ENCODE results near the gene FFAR4.

The FFAR4 gene

DNA sequence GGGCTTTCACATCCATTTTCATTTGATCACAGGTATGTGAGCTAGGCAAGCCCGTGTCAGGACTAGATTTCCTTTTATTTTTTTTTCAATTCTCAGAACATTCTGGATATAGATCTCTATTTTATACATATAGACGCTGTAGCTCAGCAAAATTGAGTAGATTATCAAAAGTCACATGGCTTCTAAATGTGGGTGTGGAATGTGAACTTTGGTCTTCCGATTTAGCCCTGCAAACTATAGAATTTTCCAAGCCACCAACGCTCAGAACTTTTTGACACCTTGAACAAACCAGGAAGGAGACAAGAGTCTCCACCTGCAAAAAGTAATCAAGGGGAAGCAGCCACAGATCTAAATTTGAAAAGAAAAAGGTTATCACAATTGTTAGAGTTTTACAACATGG lies 15.9 kb upstream of the FFAR4 start:
- H3K4me3 ChIP-seq (ENCODE audit: insufficient read depth, low read depth, low read length) = no peak overlapping the region
- WGBS, 2 experiments = 92 to 98% methylated on average over 3 to 4 of the region's 4 CpGs
- no peaks in the 10 kb centered on the region for H3K36me3 ChIP-seq (ENCODE audit: control insufficient read depth, insufficient read depth, low read length)
- H3K27me3 ChIP-seq (ENCODE audit: control insufficient read depth, insufficient read depth, low read length, poor library complexity, severe bottlenecking) = no peaks in the 10 kb centered on the region
- no peaks in the 10 kb centered on the region for H3K4me1 ChIP-seq (ENCODE audit: control insufficient read depth, insufficient read depth, low read length)
- H3K27ac ChIP-seq (ENCODE audit: insufficient read depth, low read depth, low read length, poor library complexity, severe bottlenecking) = no peak overlapping the region
- H3K9me3 ChIP-seq (ENCODE audit: control insufficient read depth, low read length) = no peaks in the 10 kb centered on the region

DNA sequence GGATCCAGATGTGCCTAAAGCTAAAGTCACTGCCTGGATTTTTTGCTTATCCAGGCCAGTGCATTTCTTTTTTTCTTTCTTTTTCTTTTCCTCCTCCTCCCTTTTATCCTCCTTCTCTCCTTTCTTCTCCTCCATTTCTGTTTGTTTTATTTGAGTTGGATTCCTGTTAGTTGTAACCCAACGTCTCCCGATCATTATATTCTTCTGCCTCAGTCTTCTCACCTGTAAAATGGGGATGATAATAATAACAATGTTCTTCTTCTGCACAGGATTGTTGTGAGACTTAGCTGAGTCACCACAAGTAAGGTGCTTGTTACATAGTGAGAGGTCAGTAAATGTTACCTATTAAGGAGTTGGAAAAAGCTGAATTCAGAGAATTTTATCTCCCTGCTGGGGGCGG lies 13.7 kb upstream of the FFAR4 start:
- H3K36me3 ChIP-seq (ENCODE audit: control insufficient read depth, insufficient read depth, low read length) = no peaks in the 10 kb centered on the region
- H3K9me3 ChIP-seq (ENCODE audit: control insufficient read depth, low read length) = no peaks in the 10 kb centered on the region
- H3K4me3 ChIP-seq (ENCODE audit: insufficient read depth, low read depth, low read length) = no peak overlapping the region
- H3K27me3 ChIP-seq (ENCODE audit: control insufficient read depth, insufficient read depth, low read length, poor library complexity, severe bottlenecking) = no peaks in the 10 kb centered on the region
- H3K4me1 ChIP-seq (ENCODE audit: control insufficient read depth, insufficient read depth, low read length) = no peaks in the 10 kb centered on the region
- no peak overlapping the region for H3K27ac ChIP-seq (ENCODE audit: insufficient read depth, low read depth, low read length, poor library complexity, severe bottlenecking)
- 98 to 100% methylated on average over 3 of the region's 3 CpGs for WGBS, 2 experiments

DNA sequence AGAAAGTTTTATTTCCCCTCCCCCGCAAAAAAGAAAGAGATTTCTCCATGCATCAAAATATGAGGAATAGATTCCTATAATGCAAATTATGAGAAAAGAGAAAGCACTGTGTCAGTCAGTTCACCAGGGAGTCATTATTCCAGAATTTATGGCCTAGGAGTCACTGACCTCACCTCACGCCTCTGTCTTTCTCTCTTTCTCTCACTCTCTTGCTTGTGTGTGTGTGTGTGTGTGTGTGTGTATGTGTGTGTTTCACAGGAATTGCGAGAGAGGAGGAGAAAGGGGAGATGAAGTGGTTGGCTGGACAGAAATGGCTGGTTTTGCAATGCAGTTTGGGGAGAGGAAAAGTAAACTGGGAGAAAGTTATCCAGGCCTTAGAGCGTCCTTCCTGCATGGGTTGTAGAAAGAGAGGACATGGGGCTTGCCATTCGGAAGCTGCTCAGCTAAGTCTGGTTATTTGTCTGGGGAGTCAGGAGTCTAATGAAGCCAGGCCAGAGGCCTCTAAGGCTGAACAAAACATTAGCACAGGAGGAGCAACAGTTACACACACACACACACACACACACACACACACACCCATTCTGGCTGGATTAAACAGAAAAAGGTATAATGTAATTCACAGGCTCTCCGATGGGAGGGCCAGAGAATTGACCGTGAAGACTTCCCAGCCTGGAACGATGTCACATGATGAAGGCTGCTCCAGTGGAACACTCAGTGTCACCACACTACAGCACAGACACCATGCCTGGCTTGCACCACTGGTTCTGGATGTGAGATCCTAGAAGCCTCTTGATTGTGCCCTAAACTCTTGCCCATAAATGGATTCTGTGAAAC lies 12.8 kb upstream of the FFAR4 start:
- Histone ChIP-seq H3K9me3 (ENCODE audit: control insufficient read depth, low read length) (no peaks in the 10 kb centered on the region), H3K27ac (ENCODE audit: insufficient read depth, low read depth, low read length, poor library complexity, severe bottlenecking) (no peak overlapping the region), H3K27me3 (ENCODE audit: control insufficient read depth, insufficient read depth, low read length, poor library complexity, severe bottlenecking) (no peaks in the 10 kb centered on the region), H3K4me3 (ENCODE audit: insufficient read depth, low read depth, low read length) (no peak overlapping the region), H3K4me1 (ENCODE audit: control insufficient read depth, insufficient read depth, low read length) (no peaks in the 10 kb centered on the region), H3K36me3 (ENCODE audit: control insufficient read depth, insufficient read depth, low read length) (no peaks in the 10 kb centered on the region)
- whole genome bisulfite sequencing, 2 experiments = 88 to 90% methylated on average over 6 to 8 of the region's 8 CpGs

DNA sequence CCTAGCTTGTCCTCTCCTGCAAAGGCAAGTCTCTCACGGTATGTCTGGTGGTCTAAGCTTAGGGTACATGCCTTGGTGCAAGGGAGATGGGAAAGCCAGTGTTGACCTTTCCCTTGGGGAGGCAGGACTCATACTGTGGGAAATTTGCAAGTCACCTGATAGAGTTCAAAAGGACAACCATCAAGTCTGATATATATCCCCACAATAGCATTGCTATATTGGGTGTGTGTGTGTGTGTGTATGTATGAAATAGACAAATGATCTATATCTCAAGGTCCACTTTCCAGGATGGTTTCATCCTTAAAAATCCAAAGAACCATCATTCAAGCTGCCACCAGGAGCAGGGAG lies 12.2 kb upstream of the FFAR4 start:
- Histone ChIP-seq H3K9me3 (ENCODE audit: control insufficient read depth, low read length) (no peaks in the 10 kb centered on the region), H3K27ac (ENCODE audit: insufficient read depth, low read depth, low read length, poor library complexity, severe bottlenecking) (no peak overlapping the region), H3K36me3 (ENCODE audit: control insufficient read depth, insufficient read depth, low read length) (no peaks in the 10 kb centered on the region), H3K27me3 (ENCODE audit: control insufficient read depth, insufficient read depth, low read length, poor library complexity, severe bottlenecking) (no peaks in the 10 kb centered on the region), H3K4me1 (ENCODE audit: control insufficient read depth, insufficient read depth, low read length) (no peaks in the 10 kb centered on the region), H3K4me3 (ENCODE audit: insufficient read depth, low read depth, low read length) (no peak overlapping the region)
- WGBS, 2 experiments = 93 to 95% methylated on average over 1 of the region's 1 CpG

DNA sequence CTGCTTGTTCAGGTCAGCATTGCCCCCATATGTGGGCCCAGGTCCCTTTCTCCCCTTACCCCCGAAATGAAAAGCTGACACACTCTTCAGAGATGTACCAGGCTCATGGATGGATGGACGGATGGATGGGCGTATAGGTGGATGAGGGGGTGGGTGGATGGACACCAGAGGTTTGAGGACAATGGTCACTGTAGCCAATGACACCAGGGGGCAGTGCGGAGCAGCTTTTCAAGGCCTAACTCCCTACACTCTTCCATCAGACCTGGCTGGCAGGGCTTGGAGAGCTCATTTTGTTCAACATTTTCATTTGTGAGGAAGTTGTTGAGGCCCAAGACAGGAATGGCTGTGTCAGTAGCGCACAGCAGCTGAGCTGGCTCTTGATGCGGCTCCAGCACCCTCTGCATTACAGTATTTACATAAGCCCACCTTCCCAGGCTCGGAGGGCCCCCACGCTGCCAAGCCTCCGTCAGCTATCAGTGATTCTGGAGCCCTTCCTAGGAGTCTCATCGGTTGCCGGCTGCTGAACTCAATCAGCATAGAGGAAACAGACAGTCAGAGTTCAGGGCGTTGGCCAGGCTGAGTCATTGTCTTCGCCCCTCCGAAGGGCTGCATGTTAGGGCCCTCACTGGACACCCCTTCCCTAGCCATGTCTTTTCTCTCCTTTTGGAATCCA lies 11.6 kb upstream of the FFAR4 start:
- 50 to 52% methylated on average over 14 of the region's 14 CpGs for WGBS, 2 experiments
- H3K4me1 ChIP-seq (ENCODE audit: control insufficient read depth, insufficient read depth, low read length) = no peaks in the 10 kb centered on the region
- no peaks in the 10 kb centered on the region for H3K27me3 ChIP-seq (ENCODE audit: control insufficient read depth, insufficient read depth, low read length, poor library complexity, severe bottlenecking)
- H3K9me3 ChIP-seq (ENCODE audit: control insufficient read depth, low read length) = no peaks in the 10 kb centered on the region
- no peak overlapping the region for H3K27ac ChIP-seq (ENCODE audit: insufficient read depth, low read depth, low read length, poor library complexity, severe bottlenecking)
- H3K4me3 ChIP-seq (ENCODE audit: insufficient read depth, low read depth, low read length) = no peak overlapping the region
- H3K36me3 ChIP-seq (ENCODE audit: control insufficient read depth, insufficient read depth, low read length) = no peaks in the 10 kb centered on the region

DNA sequence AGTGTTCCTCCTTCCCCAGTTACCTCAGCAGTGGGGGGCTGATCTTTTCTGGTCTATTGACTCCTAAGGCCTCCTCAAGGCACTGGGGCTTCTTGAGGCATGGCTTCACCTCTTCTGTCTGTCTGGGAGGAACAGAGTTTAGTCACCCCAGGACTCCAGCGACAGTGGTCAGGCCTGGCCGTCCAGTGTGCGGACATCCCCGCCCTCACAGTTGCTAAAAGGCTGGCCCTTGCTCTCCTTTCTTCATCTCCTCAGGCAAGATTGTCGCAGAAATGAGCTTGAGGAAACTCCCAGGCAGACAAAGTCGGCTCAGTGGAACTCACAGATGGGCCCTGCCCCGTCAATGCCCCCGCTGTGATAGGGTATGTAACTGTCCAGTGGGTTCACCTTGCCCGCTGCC lies 7.0 kb upstream of the FFAR4 start:
- 93 to 95% methylated on average over 9 of the region's 9 CpGs for WGBS, 2 experiments
- no peaks in the 10 kb centered on the region for H3K4me1 ChIP-seq (ENCODE audit: control insufficient read depth, insufficient read depth, low read length)
- no peaks in the 10 kb centered on the region for H3K27me3 ChIP-seq (ENCODE audit: control insufficient read depth, insufficient read depth, low read length, poor library complexity, severe bottlenecking)
- no peaks in the 10 kb centered on the region for H3K9me3 ChIP-seq (ENCODE audit: control insufficient read depth, low read length)
- no peak overlapping the region for H3K4me3 ChIP-seq (ENCODE audit: insufficient read depth, low read depth, low read length)
- no peaks in the 10 kb centered on the region for H3K36me3 ChIP-seq (ENCODE audit: control insufficient read depth, insufficient read depth, low read length)
- no peak overlapping the region for H3K27ac ChIP-seq (ENCODE audit: insufficient read depth, low read depth, low read length, poor library complexity, severe bottlenecking)

DNA sequence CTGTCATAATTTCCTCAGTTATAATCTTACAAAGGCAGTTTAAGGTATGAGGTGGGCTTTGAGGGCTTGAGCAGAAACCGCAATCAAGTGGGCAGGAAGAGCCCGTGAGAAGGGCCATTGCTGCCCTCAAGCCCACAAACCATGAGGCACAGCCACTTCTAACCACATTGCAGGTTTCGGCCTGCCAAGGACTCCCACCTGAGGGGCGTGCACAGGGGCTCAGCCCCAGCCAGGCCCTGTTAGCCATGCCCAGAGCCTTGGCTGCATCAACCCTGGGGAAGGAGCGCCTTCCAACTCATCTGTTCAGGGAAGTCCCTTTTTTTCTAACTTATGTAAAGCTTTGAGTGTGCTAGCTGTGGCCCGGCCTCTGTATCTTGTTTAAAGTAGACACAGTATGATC lies 5.9 kb upstream of the FFAR4 start:
- Histone ChIP-seq H3K4me3 (ENCODE audit: insufficient read depth, low read depth, low read length) (no peak overlapping the region), H3K4me1 (ENCODE audit: control insufficient read depth, insufficient read depth, low read length) (no peaks in the 10 kb centered on the region), H3K27me3 (ENCODE audit: control insufficient read depth, insufficient read depth, low read length, poor library complexity, severe bottlenecking) (peaks cover 6% of the 10 kb centered on the region), H3K9me3 (ENCODE audit: control insufficient read depth, low read length) (no peaks in the 10 kb centered on the region), H3K27ac (ENCODE audit: insufficient read depth, low read depth, low read length, poor library complexity, severe bottlenecking) (no peak overlapping the region), H3K36me3 (ENCODE audit: control insufficient read depth, insufficient read depth, low read length) (no peaks in the 10 kb centered on the region)
- WGBS, 2 experiments = 93 to 94% methylated on average over 6 of the region's 6 CpGs

DNA sequence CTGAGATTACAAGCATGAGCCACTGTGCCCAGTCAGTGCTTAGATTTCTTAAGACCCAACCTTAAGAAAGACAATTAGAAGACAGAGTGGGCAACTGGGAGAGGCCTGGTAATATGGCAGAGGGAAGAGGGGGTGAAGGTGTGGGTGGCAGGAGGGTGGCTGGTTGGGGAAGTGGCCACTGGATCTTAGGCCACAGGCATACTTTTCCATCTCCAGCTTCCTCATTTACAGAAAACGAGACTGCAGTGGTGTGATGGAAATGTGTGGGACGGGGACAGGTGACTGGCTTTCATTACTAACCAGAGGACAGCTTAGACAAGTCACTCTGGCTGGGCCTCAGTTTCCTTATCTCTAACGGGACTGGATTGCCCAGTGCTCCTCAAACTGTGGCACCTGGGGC lies 1.0 kb upstream of the FFAR4 start:
- H3K9me3 ChIP-seq (ENCODE audit: control insufficient read depth, low read length) = no peaks in the 10 kb centered on the region
- H3K4me1 ChIP-seq (ENCODE audit: control insufficient read depth, insufficient read depth, low read length) = peaks cover 5% of the 10 kb centered on the region
- no peaks in the 10 kb centered on the region for H3K36me3 ChIP-seq (ENCODE audit: control insufficient read depth, insufficient read depth, low read length)
- WGBS, 2 experiments = 81 to 94% methylated on average over 3 of the region's 3 CpGs
- H3K4me3 ChIP-seq (ENCODE audit: insufficient read depth, low read depth, low read length) = no peak overlapping the region
- H3K27me3 ChIP-seq (ENCODE audit: control insufficient read depth, insufficient read depth, low read length, poor library complexity, severe bottlenecking) = peaks cover 55% of the 10 kb centered on the region
- H3K27ac ChIP-seq (ENCODE audit: insufficient read depth, low read depth, low read length, poor library complexity, severe bottlenecking) = no peak overlapping the region

DNA sequence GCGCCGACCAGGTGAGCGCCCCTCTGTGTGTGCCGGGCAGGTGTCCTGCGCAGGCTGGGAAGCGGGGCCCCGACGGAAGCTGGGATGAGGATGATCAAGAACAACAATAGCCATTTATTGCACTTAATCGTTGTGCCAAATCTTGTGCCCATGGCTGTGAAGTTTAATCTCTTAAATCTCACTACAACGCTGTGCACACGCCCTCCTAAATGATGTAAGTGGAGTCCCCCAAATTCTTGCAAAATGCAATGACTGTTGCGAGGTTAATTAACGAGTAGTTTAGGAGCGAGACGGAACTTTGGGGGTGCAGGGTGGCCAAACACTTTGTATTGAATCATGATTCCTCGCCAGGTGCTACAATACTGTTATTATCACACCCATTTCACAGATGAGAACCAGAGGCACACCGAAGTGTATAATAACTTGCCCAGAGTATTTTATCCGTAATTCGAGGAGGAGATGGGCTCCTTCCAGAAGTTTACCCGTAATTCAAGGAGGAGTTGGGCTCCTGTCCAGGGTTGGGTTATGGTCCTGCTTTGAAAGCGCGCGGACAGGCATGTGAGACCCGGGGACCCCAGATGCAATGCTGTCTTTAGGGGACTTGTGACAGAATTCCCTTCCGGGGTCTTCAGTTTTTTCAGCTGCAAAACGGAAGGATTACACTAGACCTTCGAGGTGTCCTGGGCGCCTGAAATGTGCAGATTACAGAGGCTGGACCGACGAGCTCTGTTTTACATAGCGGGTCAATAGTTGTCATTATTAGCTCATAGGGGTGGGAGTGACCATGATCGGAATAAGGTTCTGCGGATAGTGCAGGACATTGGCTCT lies 1.0 kb downstream of the FFAR4 start:
- 31 to 32% methylated on average over 33 of the region's 33 CpGs for WGBS, 2 experiments
- no peaks in the 10 kb centered on the region for H3K9me3 ChIP-seq (ENCODE audit: control insufficient read depth, low read length)
- peaks cover 75% of the 10 kb centered on the region for H3K27me3 ChIP-seq (ENCODE audit: control insufficient read depth, insufficient read depth, low read length, poor library complexity, severe bottlenecking)
- H3K4me3 ChIP-seq (ENCODE audit: insufficient read depth, low read depth, low read length) = peak overlapping the region; percentile 37
- peaks cover 5% of the 10 kb centered on the region for H3K4me1 ChIP-seq (ENCODE audit: control insufficient read depth, insufficient read depth, low read length)
- H3K27ac ChIP-seq (ENCODE audit: insufficient read depth, low read depth, low read length, poor library complexity, severe bottlenecking) = no peak overlapping the region
- no peaks in the 10 kb centered on the region for H3K36me3 ChIP-seq (ENCODE audit: control insufficient read depth, insufficient read depth, low read length)

DNA sequence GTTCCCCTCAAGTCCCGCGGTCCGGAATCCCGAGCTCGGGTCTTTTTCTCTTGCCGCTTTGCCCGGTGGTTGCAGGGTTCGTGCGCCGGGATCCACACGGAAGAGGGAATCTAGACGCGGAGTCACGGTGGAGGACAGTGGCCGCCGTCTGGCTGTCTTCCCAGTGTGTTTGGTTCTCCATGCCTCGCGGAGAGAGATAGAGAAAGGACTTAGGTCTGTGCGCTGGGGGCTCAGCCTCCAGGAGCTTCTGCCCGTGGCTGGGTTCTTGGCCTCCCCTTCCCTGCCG lies 1.6 kb downstream of the FFAR4 start:
- no peak overlapping the region for H3K27ac ChIP-seq (ENCODE audit: insufficient read depth, low read depth, low read length, poor library complexity, severe bottlenecking)
- H3K9me3 ChIP-seq (ENCODE audit: control insufficient read depth, low read length) = no peaks in the 10 kb centered on the region
- no peaks in the 10 kb centered on the region for H3K36me3 ChIP-seq (ENCODE audit: control insufficient read depth, insufficient read depth, low read length)
- peaks cover 77% of the 10 kb centered on the region for H3K27me3 ChIP-seq (ENCODE audit: control insufficient read depth, insufficient read depth, low read length, poor library complexity, severe bottlenecking)
- WGBS, 2 experiments = 22 to 24% methylated on average over 21 of the region's 21 CpGs
- peaks cover 5% of the 10 kb centered on the region for H3K4me1 ChIP-seq (ENCODE audit: control insufficient read depth, insufficient read depth, low read length)
- H3K4me3 ChIP-seq (ENCODE audit: insufficient read depth, low read depth, low read length) = no peak overlapping the region
